Gastroesophageal sphincter (tissue), 4 donors: ENCODE data around the gene MIDN. TPM values are rescaled to one million over a fixed set of nuclear protein-coding genes. Genes with fewer than 3 reads are reported as not detected.
A peak's percentile ranks its signal among the peaks of the same experiment; 100 is the strongest.

ENCODE experiments used
- ATAC-seq: fragments of 150-250 bp; one replicate; pipeline ENCODE4 v1.9.1; 2016; ENCODE audit warnings: mild to moderate bottlenecking, moderate library complexity
- H3K27ac ChIP-seq, 4 donors: fragments of 200-600 bp; sonication (generic) in 3 of 4; 1 replicate in 3 of 4; 2 replicates in 1 of 4; pipeline ENCODE4 v1.5.1; 2016 to 2019
- H3K27me3 ChIP-seq: fragments of 200-600 bp; sonication (generic); one replicate; pipeline ENCODE4 v1.5.1; 2019
- H3K36me3 ChIP-seq, 2 donors: fragments of 200-600 bp; sonication (generic); one replicate each; pipeline ENCODE4 v1.5.1; 2019; ENCODE audit warnings: control low read depth in 1 of 2
- H3K4me1 ChIP-seq, 3 donors: fragments of 200-600 bp; sonication (generic); 1 replicate in 2 of 3; 2 replicates in 1 of 3; pipeline ENCODE4 v1.5.1; 2016 to 2019; ENCODE audit warnings: control low read depth in 2 of 3
- H3K4me3 ChIP-seq, 2 donors: fragments of 200-600 bp; sonication (generic); one replicate each; pipeline ENCODE4 v1.5.1; 2019; ENCODE audit warnings: mild to moderate bottlenecking in 1 of 2, moderate library complexity in 1 of 2
- H3K9me3 ChIP-seq, 3 donors: fragments of 200-600 bp; sonication (generic); one replicate each; pipeline ENCODE4 v1.5.1; 2017 to 2019; ENCODE audit warnings: control low read depth in 2 of 3
- CTCF ChIP-seq, 4 experiments: fragments of 200-600 bp in 2 of 4; fragments of 450-650 bp in 2 of 4; sonication (generic) in 1 of 4; IDR thresholded peaks; one replicate each; pipeline ENCODE4 v1.5.1; 2017 to 2019; ENCODE audit warnings: antibody characterized with exemption in 4 of 4, mild to moderate bottlenecking in 2 of 4, moderate library complexity in 2 of 4
- EP300 ChIP-seq: sonication (generic); formaldehyde crosslinking; IDR thresholded peaks from one replicate; pipeline ENCODE4 v1.6.1; 2017; ENCODE audit warnings: antibody characterized with exemption, mild to moderate bottlenecking
- POLR2A ChIP-seq, 2 donors: fragments of 450-650 bp; IDR thresholded peaks; one replicate each; pipeline ENCODE4 v1.6.1; 2017; ENCODE audit warnings: antibody characterized with exemption in 2 of 2, mild to moderate bottlenecking in 2 of 2, moderate library complexity in 1 of 2
- POLR2AphosphoS5 ChIP-seq: sonication (generic); formaldehyde crosslinking; IDR thresholded peaks from one replicate; pipeline ENCODE4 v1.6.1; 2017; ENCODE audit warnings: antibody characterized with exemption
- WGBS, 2 donors: methylation state at CpG; one replicate each; pipeline ENCODE4 v1.1.5; 2018; ENCODE audit warnings: low coverage in 1 of 2; 5-methylcytosine and 5-hydroxymethylcytosine counted together
- total RNA-seq, 4 donors: library from RNA; depleted of rRNA; stranded (reverse); fragments of >200 nt; gene quantifications; one replicate each; pipeline ENCODE4 v1.1.0, GENCODE V29; 2016

MIDN gene
- total RNA-seq, 4 donors from 2014 or later, result 20.0 to 40.1 (median 24.2) TPM

- Histone ChIP-seq H3K36me3 (peaks cover 0 to 19% of the 10 kb centered on the region in 2 donors), H3K9me3 (no peaks in the 10 kb centered on the region), H3K4me3 (peak overlapping the region in 1 of 2 donors; percentile 70), H3K27me3 (no peaks in the 10 kb centered on the region), H3K27ac (peak overlapping the region; percentile 74 to 100 (median 94)), H3K4me1 (peaks cover 4 to 89% (median 59%) of the 10 kb centered on the region in 3 donors)
- WGBS, 2 donors, result 8 to 17% methylated on average over 4 to 14 of the region's 14 CpGs
- TF ChIP-seq POLR2A (IDR thresholded peaks at IDR 0.05) (no peak), POLR2AphosphoS5 (no peak), EP300 (no peak), CTCF (IDR thresholded peaks at IDR 0.05) (peak in 2 of 4 experiments; percentile 33 to 39)
- no peak for ATAC-seq
These were observed 13.1 kb downstream of the MIDN start for GRCh38 chr19:1261538-1261797.

- ATAC-seq, result peak; percentile 13
- H3K4me3 ChIP-seq, result peak overlapping the region in 1 of 2 donors; percentile 70
These were observed 13.6 kb downstream of the MIDN start for GRCh38 chr19:1261798-1262622.

GRCh38 chr19:1262623-1263123, 14.3 kb downstream of the MIDN start:
- H3K27me3 ChIP-seq, result no peaks in the 10 kb centered on the region
- peaks cover 4 to 89% (median 69%) of the 10 kb centered on the region in 3 donors for H3K4me1 ChIP-seq
- no peaks in the 10 kb centered on the region for H3K9me3 ChIP-seq
- WGBS, 2 donors, result 42 to 60% methylated on average over 1 to 6 of the region's 21 CpGs
- no peak for TF ChIP-seq POLR2A (IDR thresholded peaks at IDR 0.05)
- no peak for TF ChIP-seq EP300
- H3K27ac ChIP-seq, result peak overlapping the region; percentile 74 to 100 (median 94)
- no peak for ATAC-seq
- peaks cover 0 to 7% of the 10 kb centered on the region in 2 donors for H3K36me3 ChIP-seq
- H3K4me3 ChIP-seq, result no peak overlapping the region

More at GRCh38 chr19:1261798-1262622, 13.6 kb downstream of the MIDN start:
- Histone ChIP-seq H3K27me3 (no peaks in the 10 kb centered on the region), H3K36me3 (peaks cover 0 to 14% of the 10 kb centered on the region in 2 donors), H3K27ac (peak overlapping the region; percentile 74 to 100 (median 94)), H3K9me3 (no peaks in the 10 kb centered on the region), H3K4me1 (peaks cover 4 to 89% (median 62%) of the 10 kb centered on the region in 3 donors)
- TF ChIP-seq EP300 (no peak), POLR2AphosphoS5 (peak; percentile 75), POLR2A (IDR thresholded peaks at IDR 0.05) (no peak), CTCF (IDR thresholded peaks at IDR 0.05) (no peak)
- 19% methylated on average over 3 of the region's 28 CpGs; no CpG with 5 or more reads in 1 of the 2 donors for WGBS, 2 donors

GRCh38 chr19:1263188-1263587, 14.8 kb downstream of the MIDN start:
- H3K4me3 ChIP-seq, result no peak overlapping the region
- peak overlapping the region in 3 of 4 donors; percentile 89 to 100 (median 99) for H3K27ac ChIP-seq
- 83% methylated on average over 1 of the region's 5 CpGs; no CpG with 5 or more reads in 1 of the 2 donors for WGBS, 2 donors
- no peaks in the 10 kb centered on the region for H3K9me3 ChIP-seq
- H3K27me3 ChIP-seq, result no peaks in the 10 kb centered on the region
- H3K36me3 ChIP-seq, result peaks cover 0 to 2% of the 10 kb centered on the region in 2 donors
- no peak for ATAC-seq
- peaks cover 4 to 89% (median 70%) of the 10 kb centered on the region in 3 donors for H3K4me1 ChIP-seq
- TF ChIP-seq EP300, result no peak

GRCh38 chr19:1264801-1265614, 16.6 kb downstream of the MIDN start:
- Histone ChIP-seq H3K4me1 (peaks cover 4 to 83% (median 60%) of the 10 kb centered on the region in 3 donors), H3K4me3 (peak overlapping the region in 1 of 2 donors; percentile 62), H3K27ac (peak overlapping the region; percentile 45 to 100 (median 94)), H3K9me3 (no peaks in the 10 kb centered on the region), H3K27me3 (no peaks in the 10 kb centered on the region), H3K36me3 (no peaks in the 10 kb centered on the region)
- TF ChIP-seq POLR2A (IDR thresholded peaks at IDR 0.05), result no peak
- peak; percentile 7 for TF ChIP-seq POLR2AphosphoS5
- ATAC-seq, result peak; percentile 20
- WGBS, 2 donors, result no CpG with 5 or more reads among the region's 26 CpGs

GRCh38 chr19:1265615-1266128, 17.3 kb downstream of the MIDN start:
- peak; percentile 5 for ATAC-seq
- TF ChIP-seq EP300 (no peak), POLR2AphosphoS5 (peak; percentile 45)
- Histone ChIP-seq H3K36me3 (no peaks in the 10 kb centered on the region), H3K27ac (peak overlapping the region; percentile 45 to 100 (median 94)), H3K9me3 (no peaks in the 10 kb centered on the region), H3K4me1 (peaks cover 4 to 83% (median 60%) of the 10 kb centered on the region in 3 donors), H3K27me3 (no peaks in the 10 kb centered on the region), H3K4me3 (peak overlapping the region in 1 of 2 donors; percentile 62)
- 8% methylated on average over 10 of the region's 28 CpGs; no CpG with 5 or more reads in 1 of the 2 donors for WGBS, 2 donors
